Esophagus squamous epithelium (tissue), 5 donors: ENCODE results near the gene MEGF9. TPM values are rescaled to one million over a fixed set of nuclear protein-coding genes. Genes with fewer than 3 reads are reported as not detected.

Experiments
- DNase-seq: peaks from one replicate; lab custom pipeline; 2025; lab: John Stamatoyannopoulos, UW
- H3K27ac ChIP-seq, 4 donors: fragments of 200-600 bp; sonication (generic); one replicate each; pipeline ENCODE4 v1.5.1; 2016 to 2019; ENCODE audit warnings: mild to moderate bottlenecking in 1 of 4
- H3K27me3 ChIP-seq, 4 donors: fragments of 200-600 bp; sonication (generic); 1 replicate in 3 of 4; 2 replicates in 1 of 4; pipeline versions ENCODE4 v1.5.1 to v1.6.0; 2017 to 2021; ENCODE audit warnings: antibody characterized with exemption in 1 of 4
- H3K36me3 ChIP-seq, 3 donors: fragments of 200-600 bp; sonication (generic); one replicate each; pipeline ENCODE4 v1.5.1; 2016 to 2019
- H3K4me1 ChIP-seq, 3 donors: fragments of 200-600 bp; sonication (generic); one replicate each; pipeline ENCODE4 v1.5.1; 2017 to 2019
- H3K4me3 ChIP-seq, 4 donors: fragments of 200-600 bp; sonication (generic); 1 replicate in 3 of 4; 2 replicates in 1 of 4; pipeline ENCODE4 v1.5.1; 2016 to 2019; ENCODE audit warnings: mild to moderate bottlenecking in 2 of 4, moderate library complexity in 1 of 4
- H3K9me3 ChIP-seq, 3 donors: fragments of 200-600 bp; sonication (generic); one replicate each; pipeline ENCODE4 v1.5.1; 2016 to 2019
- POLR2A ChIP-seq, 4 donors: fragments of 450-650 bp; IDR thresholded peaks; one replicate each; pipeline ENCODE4 v1.6.1; 2017; ENCODE audit warnings: antibody characterized with exemption in 4 of 4, mild to moderate bottlenecking in 4 of 4, moderate library complexity in 3 of 4
- WGBS, 2 donors: methylation state at CpG; one replicate each; pipeline ENCODE4 v1.1.5; 2018; 5-methylcytosine and 5-hydroxymethylcytosine counted together
- intact Hi-C: fragments of 100-400 bp; cut with DNase I; formaldehyde crosslinking; loops from one replicate; pipeline ENCODE4 v1.15.0; 2022
- total RNA-seq, 4 donors: library from RNA; depleted of rRNA; stranded (reverse); fragments of >200 nt; gene quantifications; one replicate each; pipeline ENCODE4 v1.1.0, GENCODE V29; 2016
- TF ChIP-seq, protein P1 (sequence below), 6 experiments: fragments of 450-650 bp in 4 of 6; fragments of 200-600 bp in 2 of 6; sonication (generic) in 2 of 6; IDR thresholded peaks; one replicate each; pipeline ENCODE4 v1.5.1; 2016 to 2019; ENCODE audit warnings: antibody characterized with exemption in 6 of 6, mild to moderate bottlenecking in 4 of 6, moderate library complexity in 4 of 6
- donor health status: DM: yes; HTN: yes; CAD: no.

Gene MEGF9
- total RNA-seq, 4 donors from 2014 or later: 16.2 to 20.8 (median 18.0) TPM

GRCh38 chr9:120734607-120735410, 20.5 kb upstream of the MEGF9 start:
- intact Hi-C loops: no loop called here
- DNase-seq: no peak
- Histone ChIP-seq H3K4me1 (peaks cover 0 to 9% (median 7%) of the 10 kb centered on the region in 3 donors), H3K9me3 (no peaks in the 10 kb centered on the region), H3K27me3 (no peaks in the 10 kb centered on the region), H3K27ac (peak overlapping the region in 2 of 4 donors; percentile 42 to 68), H3K4me3 (no peak overlapping the region), H3K36me3 (no peaks in the 10 kb centered on the region)
- no peak for TF ChIP-seq POLR2A (IDR thresholded peaks at IDR 0.05)
- TF ChIP-seq, protein P1, sequence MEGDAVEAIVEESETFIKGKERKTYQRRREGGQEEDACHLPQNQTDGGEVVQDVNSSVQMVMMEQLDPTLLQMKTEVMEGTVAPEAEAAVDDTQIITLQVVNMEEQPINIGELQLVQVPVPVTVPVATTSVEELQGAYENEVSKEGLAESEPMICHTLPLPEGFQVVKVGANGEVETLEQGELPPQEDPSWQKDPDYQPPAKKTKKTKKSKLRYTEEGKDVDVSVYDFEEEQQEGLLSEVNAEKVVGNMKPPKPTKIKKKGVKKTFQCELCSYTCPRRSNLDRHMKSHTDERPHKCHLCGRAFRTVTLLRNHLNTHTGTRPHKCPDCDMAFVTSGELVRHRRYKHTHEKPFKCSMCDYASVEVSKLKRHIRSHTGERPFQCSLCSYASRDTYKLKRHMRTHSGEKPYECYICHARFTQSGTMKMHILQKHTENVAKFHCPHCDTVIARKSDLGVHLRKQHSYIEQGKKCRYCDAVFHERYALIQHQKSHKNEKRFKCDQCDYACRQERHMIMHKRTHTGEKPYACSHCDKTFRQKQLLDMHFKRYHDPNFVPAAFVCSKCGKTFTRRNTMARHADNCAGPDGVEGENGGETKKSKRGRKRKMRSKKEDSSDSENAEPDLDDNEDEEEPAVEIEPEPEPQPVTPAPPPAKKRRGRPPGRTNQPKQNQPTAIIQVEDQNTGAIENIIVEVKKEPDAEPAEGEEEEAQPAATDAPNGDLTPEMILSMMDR (IDR thresholded peaks at IDR 0.05): no peak
- 18 to 63% methylated on average over 1 to 2 of the region's 2 CpGs for WGBS, 2 donors

DNA sequence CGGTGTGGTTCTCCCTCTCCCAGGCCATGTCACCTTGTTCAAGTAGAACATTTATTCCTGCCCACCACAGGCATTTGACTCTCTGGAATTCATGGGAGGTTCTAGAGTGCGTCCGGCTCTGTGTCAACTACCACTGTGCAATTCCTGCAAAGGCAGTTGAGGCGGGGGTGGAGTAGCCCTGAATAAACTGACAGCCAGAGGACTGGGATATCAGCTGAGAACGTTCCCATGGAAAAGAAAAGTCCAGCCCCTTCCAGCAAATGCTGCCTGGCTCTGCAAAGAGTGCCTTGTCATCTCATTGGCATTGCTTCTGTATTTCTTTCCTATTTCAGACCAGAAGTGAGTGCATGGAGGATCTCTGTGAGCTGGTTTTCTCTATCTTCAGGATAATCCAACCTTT, 18.9 kb upstream of the MEGF9 start:
- 69 to 83% methylated on average over 3 to 5 of the region's 5 CpGs for WGBS, 2 donors
- Histone ChIP-seq H3K9me3 (no peaks in the 10 kb centered on the region), H3K27ac (no peak overlapping the region), H3K36me3 (no peaks in the 10 kb centered on the region), H3K4me1 (peaks cover 0 to 9% (median 7%) of the 10 kb centered on the region in 3 donors), H3K27me3 (no peaks in the 10 kb centered on the region), H3K4me3 (no peak overlapping the region)
- no peak for DNase-seq
- no peak for TF ChIP-seq POLR2A (IDR thresholded peaks at IDR 0.05)
- TF ChIP-seq, protein P1 (IDR thresholded peaks at IDR 0.05): no peak
- intact Hi-C loops: no loop called here

GRCh38 chr9:120730654-120731514, 16.6 kb upstream of the MEGF9 start:
- 69 to 74% methylated on average over 5 to 6 of the region's 7 CpGs for WGBS, 2 donors
- TF ChIP-seq POLR2A (IDR thresholded peaks at IDR 0.05): no peak
- TF ChIP-seq, protein P1 (IDR thresholded peaks at IDR 0.05): no peak
- Histone ChIP-seq H3K4me3 (no peak overlapping the region), H3K36me3 (no peaks in the 10 kb centered on the region), H3K9me3 (no peaks in the 10 kb centered on the region), H3K4me1 (peaks cover 0 to 9% (median 7%) of the 10 kb centered on the region in 3 donors), H3K27ac (peak overlapping the region in 1 of 4 donors; percentile 16), H3K27me3 (no peaks in the 10 kb centered on the region)
- no peak for DNase-seq
- intact Hi-C loops: no loop called here

- Histone ChIP-seq H3K36me3 (no peaks in the 10 kb centered on the region), H3K27me3 (no peaks in the 10 kb centered on the region), H3K9me3 (no peaks in the 10 kb centered on the region), H3K4me3 (no peak overlapping the region), H3K27ac (peak overlapping the region in 1 of 4 donors; percentile 28), H3K4me1 (peaks cover 0 to 3% (median under 1%) of the 10 kb centered on the region in 3 donors)
- intact Hi-C loops: no loop called here
- DNase-seq: no peak
- WGBS, 2 donors: 35 to 63% methylated on average over 3 to 4 of the region's 5 CpGs
- TF ChIP-seq, protein P1 (IDR thresholded peaks at IDR 0.05): no peak
- TF ChIP-seq POLR2A (IDR thresholded peaks at IDR 0.05): no peak
Measured at GRCh38 chr9:120729791-120730241, 15.5 kb upstream of the MEGF9 start.
